ENCODE data around the gene ACTA1. TPM values are rescaled to one million over a fixed set of nuclear protein-coding genes. Genes with fewer than 3 reads are reported as not detected.

ACTA1 gene
- total RNA-seq, 2 donors from 2014 or later: 3.9 to 41.3 TPM

- peaks cover 12% of the 10 kb centered on the region for H3K4me1 ChIP-seq (replicated peaks)
- WGBS: 5% methylated on average over 27 of the region's 27 CpGs
- no peak overlapping the region for H3K27ac ChIP-seq
- H3K4me3 ChIP-seq: no peak overlapping the region
- no peak for DNase-seq (ENCODE audit: low spot score)
- no peaks in the 10 kb centered on the region for H3K36me3 ChIP-seq
- intact Hi-C loops (cut with DNase I): no loop called here
- TF ChIP-seq, protein P1, sequence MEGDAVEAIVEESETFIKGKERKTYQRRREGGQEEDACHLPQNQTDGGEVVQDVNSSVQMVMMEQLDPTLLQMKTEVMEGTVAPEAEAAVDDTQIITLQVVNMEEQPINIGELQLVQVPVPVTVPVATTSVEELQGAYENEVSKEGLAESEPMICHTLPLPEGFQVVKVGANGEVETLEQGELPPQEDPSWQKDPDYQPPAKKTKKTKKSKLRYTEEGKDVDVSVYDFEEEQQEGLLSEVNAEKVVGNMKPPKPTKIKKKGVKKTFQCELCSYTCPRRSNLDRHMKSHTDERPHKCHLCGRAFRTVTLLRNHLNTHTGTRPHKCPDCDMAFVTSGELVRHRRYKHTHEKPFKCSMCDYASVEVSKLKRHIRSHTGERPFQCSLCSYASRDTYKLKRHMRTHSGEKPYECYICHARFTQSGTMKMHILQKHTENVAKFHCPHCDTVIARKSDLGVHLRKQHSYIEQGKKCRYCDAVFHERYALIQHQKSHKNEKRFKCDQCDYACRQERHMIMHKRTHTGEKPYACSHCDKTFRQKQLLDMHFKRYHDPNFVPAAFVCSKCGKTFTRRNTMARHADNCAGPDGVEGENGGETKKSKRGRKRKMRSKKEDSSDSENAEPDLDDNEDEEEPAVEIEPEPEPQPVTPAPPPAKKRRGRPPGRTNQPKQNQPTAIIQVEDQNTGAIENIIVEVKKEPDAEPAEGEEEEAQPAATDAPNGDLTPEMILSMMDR (IDR thresholded peaks at IDR 0.05): no peak
- TF ChIP-seq POLR2AphosphoS5 (IDR thresholded peaks at IDR 0.05) (no peak), POLR2A (IDR thresholded peaks at IDR 0.05) (no peak)
- peaks cover 39% of the 10 kb centered on the region for H3K27me3 ChIP-seq (replicated peaks; ENCODE audit: insufficient read depth)
- no peaks in the 10 kb centered on the region for H3K9me3 ChIP-seq
These were observed 752 bp upstream of the ACTA1 start for GRCh38 chr1:229434641-229435051.

- H3K36me3 ChIP-seq: no peaks in the 10 kb centered on the region
- 12% methylated on average over 17 of the region's 19 CpGs for WGBS
- DNase-seq (ENCODE audit: low spot score): no peak
- H3K27me3 ChIP-seq (replicated peaks; ENCODE audit: insufficient read depth): peaks cover 39% of the 10 kb centered on the region
- TF ChIP-seq, protein P1 (IDR thresholded peaks at IDR 0.05): no peak
- TF ChIP-seq POLR2AphosphoS5 (IDR thresholded peaks at IDR 0.05): no peak
- no peak for TF ChIP-seq POLR2A (IDR thresholded peaks at IDR 0.05)
- no peak overlapping the region for H3K4me3 ChIP-seq
- intact Hi-C loops (cut with DNase I): no loop called here
- H3K9me3 ChIP-seq: no peaks in the 10 kb centered on the region
- peaks cover 12% of the 10 kb centered on the region for H3K4me1 ChIP-seq (replicated peaks)
- no peak overlapping the region for H3K27ac ChIP-seq
These were observed 410 bp downstream of the ACTA1 start for GRCh38 chr1:229433364-229434004.

GRCh38 chr1:229432905-229433304 is 989 bp downstream of the ACTA1 start:
- H3K27me3 ChIP-seq (replicated peaks; ENCODE audit: insufficient read depth): peaks cover 39% of the 10 kb centered on the region
- WGBS: 7% methylated on average over 28 of the region's 37 CpGs
- H3K4me3 ChIP-seq: no peak overlapping the region
- no peak for TF ChIP-seq POLR2AphosphoS5 (IDR thresholded peaks at IDR 0.05)
- no peak for TF ChIP-seq POLR2A (IDR thresholded peaks at IDR 0.05)
- TF ChIP-seq, protein P1 (IDR thresholded peaks at IDR 0.05): no peak
- peaks cover 12% of the 10 kb centered on the region for H3K4me1 ChIP-seq (replicated peaks)
- no peaks in the 10 kb centered on the region for H3K36me3 ChIP-seq
- no peak overlapping the region for H3K27ac ChIP-seq
- H3K9me3 ChIP-seq: no peaks in the 10 kb centered on the region
- intact Hi-C loops (cut with DNase I): no loop called here
- DNase-seq (ENCODE audit: low spot score): no peak

- TF ChIP-seq POLR2AphosphoS5 (IDR thresholded peaks at IDR 0.05) (no peak), POLR2A (IDR thresholded peaks at IDR 0.05) (no peak)
- TF ChIP-seq, protein P1 (IDR thresholded peaks at IDR 0.05): no peak
- no peak for DNase-seq (ENCODE audit: low spot score)
- H3K4me1 ChIP-seq (replicated peaks): peaks cover 12% of the 10 kb centered on the region
- peaks cover 41% of the 10 kb centered on the region for H3K27me3 ChIP-seq (replicated peaks; ENCODE audit: insufficient read depth)
- H3K9me3 ChIP-seq: no peaks in the 10 kb centered on the region
- no peak overlapping the region for H3K27ac ChIP-seq
- H3K4me3 ChIP-seq: no peak overlapping the region
- intact Hi-C loops (cut with DNase I): no loop called here
- WGBS: 4% methylated on average over 16 of the region's 38 CpGs
- no peaks in the 10 kb centered on the region for H3K36me3 ChIP-seq
These were observed 1.8 kb downstream of the ACTA1 start for GRCh38 chr1:229432116-229432461.
